Measurements from ENCODE around the gene RNF39.

Gene RNF39

GRCh38 chr6:30091577-30092381 lies 16.2 kb upstream of the RNF39 start:
- H3K9me3 ChIP-seq (ENCODE audit: control insufficient read depth, low read length) = no peaks in the 10 kb centered on the region
- H3K27me3 ChIP-seq (ENCODE audit: control insufficient read depth, insufficient read depth, low read length) = no peaks in the 10 kb centered on the region
- H3K4me3 ChIP-seq (ENCODE audit: low read length) = no peak overlapping the region
- H3K9ac ChIP-seq (ENCODE audit: low read length) = peak overlapping the region; percentile 28
- no peaks in the 10 kb centered on the region for H3K36me3 ChIP-seq (ENCODE audit: control insufficient read depth, insufficient read depth, low read length)
- H3K4me1 ChIP-seq (ENCODE audit: control insufficient read depth, insufficient read depth, low read length) = peaks cover 52% of the 10 kb centered on the region

GRCh38 chr6:30087876-30088275 lies 12.3 kb upstream of the RNF39 start:
- Histone ChIP-seq H3K4me1 (ENCODE audit: control insufficient read depth, insufficient read depth, low read length) (peaks cover 17% of the 10 kb centered on the region), H3K4me3 (ENCODE audit: low read length) (no peak overlapping the region), H3K9me3 (ENCODE audit: control insufficient read depth, low read length) (no peaks in the 10 kb centered on the region), H3K27me3 (ENCODE audit: control insufficient read depth, insufficient read depth, low read length) (no peaks in the 10 kb centered on the region), H3K36me3 (ENCODE audit: control insufficient read depth, insufficient read depth, low read length) (no peaks in the 10 kb centered on the region), H3K9ac (ENCODE audit: low read length) (no peak overlapping the region)

- Histone ChIP-seq H3K9ac (ENCODE audit: low read length) (no peak overlapping the region), H3K9me3 (ENCODE audit: control insufficient read depth, low read length) (no peaks in the 10 kb centered on the region), H3K36me3 (ENCODE audit: control insufficient read depth, insufficient read depth, low read length) (no peaks in the 10 kb centered on the region), H3K27me3 (ENCODE audit: control insufficient read depth, insufficient read depth, low read length) (peaks cover 29% of the 10 kb centered on the region), H3K4me1 (ENCODE audit: control insufficient read depth, insufficient read depth, low read length) (peaks cover 32% of the 10 kb centered on the region), H3K4me3 (ENCODE audit: low read length) (no peak overlapping the region)
These were observed 1.6 kb upstream of the RNF39 start for GRCh38 chr6:30077218-30077617.

- peaks cover 29% of the 10 kb centered on the region for H3K27me3 ChIP-seq (ENCODE audit: control insufficient read depth, insufficient read depth, low read length)
- H3K9ac ChIP-seq (ENCODE audit: low read length) = peak overlapping the region; percentile 80
- peaks cover 32% of the 10 kb centered on the region for H3K4me1 ChIP-seq (ENCODE audit: control insufficient read depth, insufficient read depth, low read length)
- H3K9me3 ChIP-seq (ENCODE audit: control insufficient read depth, low read length) = no peaks in the 10 kb centered on the region
- no peaks in the 10 kb centered on the region for H3K36me3 ChIP-seq (ENCODE audit: control insufficient read depth, insufficient read depth, low read length)
- H3K4me3 ChIP-seq (ENCODE audit: low read length) = peak overlapping the region; percentile 69
These were observed 492 bp upstream of the RNF39 start for GRCh38 chr6:30075790-30076732.

GRCh38 chr6:30074331-30075093 lies 1.1 kb downstream of the RNF39 start:
- Histone ChIP-seq H3K9ac (ENCODE audit: low read length) (peak overlapping the region; percentile 80), H3K4me1 (ENCODE audit: control insufficient read depth, insufficient read depth, low read length) (peaks cover 32% of the 10 kb centered on the region), H3K4me3 (ENCODE audit: low read length) (peak overlapping the region; percentile 69), H3K27me3 (ENCODE audit: control insufficient read depth, insufficient read depth, low read length) (peaks cover 29% of the 10 kb centered on the region), H3K9me3 (ENCODE audit: control insufficient read depth, low read length) (no peaks in the 10 kb centered on the region), H3K36me3 (ENCODE audit: control insufficient read depth, insufficient read depth, low read length) (no peaks in the 10 kb centered on the region)

- Histone ChIP-seq H3K9ac (ENCODE audit: low read length) (peak overlapping the region; percentile 80), H3K4me3 (ENCODE audit: low read length) (no peak overlapping the region), H3K9me3 (ENCODE audit: control insufficient read depth, low read length) (no peaks in the 10 kb centered on the region), H3K36me3 (ENCODE audit: control insufficient read depth, insufficient read depth, low read length) (no peaks in the 10 kb centered on the region), H3K27me3 (ENCODE audit: control insufficient read depth, insufficient read depth, low read length) (peaks cover 29% of the 10 kb centered on the region), H3K4me1 (ENCODE audit: control insufficient read depth, insufficient read depth, low read length) (peaks cover 33% of the 10 kb centered on the region)
These were observed 1.9 kb downstream of the RNF39 start for GRCh38 chr6:30073489-30074235.

GRCh38 chr6:30071858-30072257 lies 3.7 kb downstream of the RNF39 start:
- H3K36me3 ChIP-seq (ENCODE audit: control insufficient read depth, insufficient read depth, low read length) = no peaks in the 10 kb centered on the region
- H3K27me3 ChIP-seq (ENCODE audit: control insufficient read depth, insufficient read depth, low read length) = peaks cover 29% of the 10 kb centered on the region
- H3K4me3 ChIP-seq (ENCODE audit: low read length) = no peak overlapping the region
- H3K9ac ChIP-seq (ENCODE audit: low read length) = no peak overlapping the region
- no peaks in the 10 kb centered on the region for H3K9me3 ChIP-seq (ENCODE audit: control insufficient read depth, low read length)
- H3K4me1 ChIP-seq (ENCODE audit: control insufficient read depth, insufficient read depth, low read length) = peaks cover 45% of the 10 kb centered on the region

- Histone ChIP-seq H3K9me3 (ENCODE audit: control insufficient read depth, low read length) (no peaks in the 10 kb centered on the region), H3K36me3 (ENCODE audit: control insufficient read depth, insufficient read depth, low read length) (no peaks in the 10 kb centered on the region), H3K4me1 (ENCODE audit: control insufficient read depth, insufficient read depth, low read length) (peaks cover 40% of the 10 kb centered on the region), H3K9ac (ENCODE audit: low read length) (no peak overlapping the region), H3K27me3 (ENCODE audit: control insufficient read depth, insufficient read depth, low read length) (peaks cover 29% of the 10 kb centered on the region), H3K4me3 (ENCODE audit: low read length) (no peak overlapping the region)
These were observed 4.3 kb downstream of the RNF39 start for GRCh38 chr6:30071081-30071818.

GRCh38 chr6:30067460-30068139 lies 8.0 kb downstream of the RNF39 start:
- Histone ChIP-seq H3K4me3 (ENCODE audit: low read length) (peak overlapping the region; percentile 89), H3K9me3 (ENCODE audit: control insufficient read depth, low read length) (no peaks in the 10 kb centered on the region), H3K36me3 (ENCODE audit: control insufficient read depth, insufficient read depth, low read length) (no peaks in the 10 kb centered on the region), H3K9ac (ENCODE audit: low read length) (peak overlapping the region; percentile 78), H3K27me3 (ENCODE audit: control insufficient read depth, insufficient read depth, low read length) (no peaks in the 10 kb centered on the region), H3K4me1 (ENCODE audit: control insufficient read depth, insufficient read depth, low read length) (peaks cover 22% of the 10 kb centered on the region)

GRCh38 chr6:30066577-30067459 lies 8.8 kb downstream of the RNF39 start, which contains the start of gene PPP1R11:
Gene PPP1R11 (plus strand): TSS chr6:30067198. CDS start chr6:30067411, 213 bp downstream.
- no peaks in the 10 kb centered on the region for H3K36me3 ChIP-seq (ENCODE audit: control insufficient read depth, insufficient read depth, low read length)
- H3K9me3 ChIP-seq (ENCODE audit: control insufficient read depth, low read length) = no peaks in the 10 kb centered on the region
- H3K9ac ChIP-seq (ENCODE audit: low read length) = peak within 1 kb of the TSS; percentile 78
- no peaks in the 10 kb centered on the region for H3K27me3 ChIP-seq (ENCODE audit: control insufficient read depth, insufficient read depth, low read length)
- peaks cover 22% of the 10 kb centered on the region for H3K4me1 ChIP-seq (ENCODE audit: control insufficient read depth, insufficient read depth, low read length)
- peak within 1 kb of the TSS; percentile 89 for H3K4me3 ChIP-seq (ENCODE audit: low read length)
